Liver (tissue), 9 donors: ENCODE measurements around the gene ATP2A1. TPM values are rescaled to one million over a fixed set of nuclear protein-coding genes. Genes with fewer than 3 reads are reported as not detected.
"Not testable (repeated sequence)": the region's sequence is repeated elsewhere in the genome, so short reads cannot be mapped to it uniquely, and the experiment has no call there.

Source experiments
- DNase-seq: peaks from one replicate; pipeline ENCODE4 v3.0.0-alpha.2; 2017; ENCODE audit warnings: low spot score
- H3K27ac ChIP-seq, 2 donors: one replicate each; pipeline ENCODE4 v1.7.0; 2013; ENCODE audit warnings: inconsistent platforms in 2 of 2, low read length in 2 of 2, control low read depth in 1 of 2, low read depth in 1 of 2, mild to moderate bottlenecking in 1 of 2
- H3K27me3 ChIP-seq, 4 donors: one replicate each; pipeline versions ENCODE4 v1.6.1 to v1.7.0; 2013; ENCODE audit warnings: low read length in 3 of 4, inconsistent platforms in 1 of 4, mild to moderate bottlenecking in 1 of 4, moderate library complexity in 1 of 4; ENCODE audit not compliant: control insufficient read depth in 4 of 4, insufficient read depth in 4 of 4
- H3K36me3 ChIP-seq, 4 donors: one replicate each; pipeline versions ENCODE4 v1.6.1 to v1.7.0; 2013; ENCODE audit warnings: low read length in 3 of 4, mild to moderate bottlenecking in 3 of 4, low read depth in 1 of 4, moderate library complexity in 1 of 4; ENCODE audit not compliant: control insufficient read depth in 4 of 4, insufficient read depth in 3 of 4
- H3K4me1 ChIP-seq, 4 donors: one replicate each; pipeline versions ENCODE4 v1.6.1 to v1.7.0; 2013; ENCODE audit warnings: low read length in 3 of 4, mild to moderate bottlenecking in 3 of 4, moderate library complexity in 1 of 4; ENCODE audit not compliant: control insufficient read depth in 4 of 4, insufficient read depth in 4 of 4
- H3K4me3 ChIP-seq, 3 donors: one replicate each; pipeline versions ENCODE4 v1.6.1 to v1.7.0; 2013; ENCODE audit warnings: low read length in 3 of 3, control low read depth in 1 of 3, low read depth in 1 of 3, mild to moderate bottlenecking in 1 of 3
- H3K9ac ChIP-seq, 2 donors: one replicate each; pipeline ENCODE4 v1.7.0; 2013; ENCODE audit warnings: low read length in 2 of 2, mild to moderate bottlenecking in 2 of 2, moderate library complexity in 2 of 2, control low read depth in 1 of 2, low read depth in 1 of 2
- H3K9me3 ChIP-seq, 4 donors: one replicate each; pipeline versions ENCODE4 v1.6.1 to v1.7.0; 2013; ENCODE audit warnings: low read length in 3 of 4; ENCODE audit not compliant: control insufficient read depth in 4 of 4
- ATF3 ChIP-seq: IDR thresholded peaks from 2 replicates; pipeline ENCODE4 v1.6.1; 2016; ENCODE audit warnings: antibody characterized with exemption
- CTCF ChIP-seq: fragments of 150-350 bp; IDR thresholded peaks from 2 replicates; pipeline ENCODE4 v1.5.1; 2017; ENCODE audit warnings: improper control_type of control experiment, low read depth, low read length; ENCODE audit not compliant: missing input control
- EGR1 ChIP-seq, 2 donors: IDR thresholded peaks; 2 replicates each; pipeline ENCODE4 v1.6.1; 2016 to 2018; ENCODE audit warnings: antibody characterized with exemption in 2 of 2, low read depth in 2 of 2
- FOXA1 ChIP-seq: IDR thresholded peaks from 2 replicates; pipeline ENCODE4 v1.6.1; 2016; ENCODE audit warnings: antibody characterized with exemption
- HNF4G ChIP-seq: IDR thresholded peaks from 2 replicates; pipeline ENCODE4 v1.6.1; 2016; ENCODE audit warnings: antibody characterized with exemption
- JUND ChIP-seq, 2 donors: IDR thresholded peaks; 2 replicates each; pipeline ENCODE4 v1.6.1; 2016; ENCODE audit warnings: antibody characterized with exemption in 2 of 2
- MAX ChIP-seq: IDR thresholded peaks from 2 replicates; pipeline ENCODE4 v1.6.1; 2016; ENCODE audit warnings: antibody characterized with exemption
- REST ChIP-seq: IDR thresholded peaks from 2 replicates; pipeline ENCODE4 v1.6.1; 2016; ENCODE audit warnings: antibody characterized with exemption, mild to moderate bottlenecking
- RXRA ChIP-seq, 2 donors: IDR thresholded peaks; 2 replicates each; pipeline ENCODE4 v1.6.1; 2017 to 2018; ENCODE audit warnings: antibody characterized with exemption in 2 of 2, mild to moderate bottlenecking in 1 of 2
- SP1 ChIP-seq: IDR thresholded peaks from 2 replicates; pipeline ENCODE4 v1.6.1; 2018; ENCODE audit warnings: antibody characterized with exemption, mild to moderate bottlenecking
- TAF1 ChIP-seq: conservative IDR thresholded peaks from 2 replicates; pipeline ENCODE4 v1.6.1; 2016; ENCODE audit warnings: antibody characterized with exemption, mild to moderate bottlenecking
- YY1 ChIP-seq: IDR thresholded peaks from 2 replicates; pipeline ENCODE4 v1.6.1; 2016; ENCODE audit warnings: antibody characterized with exemption, mild to moderate bottlenecking
- ZBTB33 ChIP-seq: IDR thresholded peaks from 2 replicates; pipeline ENCODE4 v1.6.1; 2016; ENCODE audit warnings: antibody characterized with exemption
- WGBS: extraction: QIAGEN DNeasy Blood & Tissue Kit; methylation state at CpG from one replicate; pipeline ENCODE4 v1.1.7; 2013; 5-methylcytosine and 5-hydroxymethylcytosine counted together
- polyA plus RNA-seq, 2 donors: library from polyadenylated mRNA; stranded (reverse) in 1 of 2; unstranded in 1 of 2; fragments of 200-250 nt in 1 of 2; fragments of >200 nt in 1 of 2; fragmentation: Nextera tagmentation in 1 of 2; extraction: Ambion mirVana in 1 of 2; gene quantifications; one replicate each; pipeline versions ENCODE4 v1.2.1 to v1.2.3, GENCODE V29; 2013 to 2015
- total RNA-seq, 2 donors: library from RNA; depleted of rRNA; stranded (reverse); fragments of >200 nt; gene quantifications; one replicate each; pipeline ENCODE4 v1.2.3, GENCODE V29; 2014
- donor health status: healthy.
- donor health status: healthy.
- donor health status: healthy.
- donor health status: healthy.
- donor health status: healthy.

The ATP2A1 gene
- total and polyA plus RNA-seq, 4 donors = 0.07 to 0.23 (median 0.13) TPM

GRCh38 chr16:28867646-28868045 is 10.6 kb upstream of the ATP2A1 start:
- H3K27ac ChIP-seq, H3K4me3 ChIP-seq, H3K9ac ChIP-seq, H3K9me3 ChIP-seq, DNase-seq, H3K27me3 ChIP-seq: not testable (repeated sequence)
- Histone ChIP-seq H3K36me3 (peaks cover 12 to 46% (median 27%) of the 10 kb centered on the region in 4 donors), H3K4me1 (peaks cover 0 to 20% (median 17%) of the 10 kb centered on the region in 4 donors)
- WGBS = 95% methylated on average over 9 of the region's 9 CpGs

GRCh38 chr16:28869201-28869600 is 9.1 kb upstream of the ATP2A1 start:
- Histone ChIP-seq H3K9me3 (no peaks in the 10 kb centered on the region), H3K27me3 (no peaks in the 10 kb centered on the region), H3K36me3 (peaks cover 16 to 49% (median 27%) of the 10 kb centered on the region in 4 donors), H3K9ac (no peak overlapping the region), H3K27ac (no peak overlapping the region), H3K4me1 (peaks cover 0 to 17% (median 15%) of the 10 kb centered on the region in 4 donors), H3K4me3 (no peak overlapping the region)
- DNase-seq = no peak
- WGBS = 97% methylated on average over 11 of the region's 11 CpGs
- TF ChIP-seq YY1 (no peak), CTCF (no peak), REST (no peak), SP1 (no peak), RXRA (IDR thresholded peaks at IDR 0.05) (no peak), HNF4G (no peak), JUND (IDR thresholded peaks at IDR 0.05) (no peak)

- Histone ChIP-seq H3K9me3 (no peaks in the 10 kb centered on the region), H3K4me1 (no peaks in the 10 kb centered on the region), H3K4me3 (no peak overlapping the region), H3K9ac (no peak overlapping the region), H3K27me3 (no peaks in the 10 kb centered on the region), H3K36me3 (peaks cover 16 to 44% (median 25%) of the 10 kb centered on the region in 4 donors), H3K27ac (no peak overlapping the region)
- DNase-seq = no peak
- WGBS = 92% methylated on average over 15 of the region's 15 CpGs
- TF ChIP-seq JUND (IDR thresholded peaks at IDR 0.05) (no peak), ZBTB33 (no peak), RXRA (IDR thresholded peaks at IDR 0.05) (no peak), FOXA1 (no peak), CTCF (no peak), TAF1 (no peak), ATF3 (no peak), HNF4G (no peak), REST (no peak), EGR1 (IDR thresholded peaks at IDR 0.05; ENCODE audit: low read depth in 2 of 2) (no peak), MAX (no peak)
Observed at GRCh38 chr16:28872952-28873351, 5.3 kb upstream of the ATP2A1 start.
